Neural crest cell (in vitro differentiated cells): ENCODE measurements around the gene SIX2. TPM values are rescaled to one million over a fixed set of nuclear protein-coding genes. Genes with fewer than 3 reads are reported as not detected.

Experiments
- DNase-seq: peaks from one replicate; pipeline ENCODE4 v3.0.0; 2021; ENCODE audit warnings: low read depth, mixed read lengths, low spot score
- H3K27ac Mint-ChIP-seq: one replicate; pipeline ENCODE4 v1.8.0; 2021; ENCODE audit warnings: mild to moderate bottlenecking, mixed read lengths; ENCODE audit not compliant: unreplicated experiment
- H3K27me3 Mint-ChIP-seq: 2 replicates; pipeline ENCODE4 v1.8.0; 2021; ENCODE audit warnings: low read depth, mild to moderate bottlenecking, mixed read lengths
- H3K36me3 Mint-ChIP-seq: 2 replicates; pipeline ENCODE4 v1.8.0; 2021; ENCODE audit warnings: low read depth, mild to moderate bottlenecking, mixed read lengths
- H3K4me1 Mint-ChIP-seq: 2 replicates; pipeline ENCODE4 v1.8.0; 2021; ENCODE audit warnings: mixed read lengths
- H3K4me3 Mint-ChIP-seq: one replicate; pipeline ENCODE4 v1.8.0; 2021; ENCODE audit warnings: mild to moderate bottlenecking, mixed read lengths
- H3K9me3 Mint-ChIP-seq: 2 replicates; pipeline ENCODE4 v1.8.0; 2021; ENCODE audit warnings: mixed read lengths
- total RNA-seq: library from RNA; stranded (reverse); gene quantifications from 2 replicates; pipeline ENCODE4 v1.2.1, GENCODE V29; 2021
- TF ChIP-seq, protein P1 (sequence below): fragments of 200-600 bp; sonication (generic); conservative IDR thresholded peaks from 2 replicates; pipeline ENCODE4 v1.5.0; 2021; ENCODE audit warnings: antibody characterized with exemption, mild to moderate bottlenecking

SIX2 gene
- total RNA-seq, 1 donor from 2014 or later = 0.14 TPM

DNA sequence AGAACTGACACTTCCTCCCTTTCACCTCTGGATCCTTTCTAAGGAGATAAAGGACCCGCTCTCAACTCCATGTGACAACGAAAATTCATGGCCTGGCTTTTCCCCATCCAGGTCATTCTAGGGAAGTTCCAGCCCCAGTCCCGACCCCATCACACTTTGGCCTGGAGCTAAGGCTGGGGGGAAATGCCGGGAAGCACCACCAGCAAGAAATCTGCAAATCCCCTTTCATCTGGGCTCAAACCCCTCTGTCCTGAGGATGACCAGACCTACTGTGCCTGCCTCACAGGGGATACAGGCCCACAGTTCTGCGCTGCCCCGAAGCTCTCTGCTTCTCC lies 1.3 kb downstream of the SIX2 start:
- TF ChIP-seq, protein P1, sequence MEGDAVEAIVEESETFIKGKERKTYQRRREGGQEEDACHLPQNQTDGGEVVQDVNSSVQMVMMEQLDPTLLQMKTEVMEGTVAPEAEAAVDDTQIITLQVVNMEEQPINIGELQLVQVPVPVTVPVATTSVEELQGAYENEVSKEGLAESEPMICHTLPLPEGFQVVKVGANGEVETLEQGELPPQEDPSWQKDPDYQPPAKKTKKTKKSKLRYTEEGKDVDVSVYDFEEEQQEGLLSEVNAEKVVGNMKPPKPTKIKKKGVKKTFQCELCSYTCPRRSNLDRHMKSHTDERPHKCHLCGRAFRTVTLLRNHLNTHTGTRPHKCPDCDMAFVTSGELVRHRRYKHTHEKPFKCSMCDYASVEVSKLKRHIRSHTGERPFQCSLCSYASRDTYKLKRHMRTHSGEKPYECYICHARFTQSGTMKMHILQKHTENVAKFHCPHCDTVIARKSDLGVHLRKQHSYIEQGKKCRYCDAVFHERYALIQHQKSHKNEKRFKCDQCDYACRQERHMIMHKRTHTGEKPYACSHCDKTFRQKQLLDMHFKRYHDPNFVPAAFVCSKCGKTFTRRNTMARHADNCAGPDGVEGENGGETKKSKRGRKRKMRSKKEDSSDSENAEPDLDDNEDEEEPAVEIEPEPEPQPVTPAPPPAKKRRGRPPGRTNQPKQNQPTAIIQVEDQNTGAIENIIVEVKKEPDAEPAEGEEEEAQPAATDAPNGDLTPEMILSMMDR = no peak
- peaks cover 24% of the 10 kb centered on the region for H3K4me1 Mint-ChIP-seq
- no peaks in the 10 kb centered on the region for H3K36me3 Mint-ChIP-seq
- H3K9me3 Mint-ChIP-seq = no peaks in the 10 kb centered on the region
- DNase-seq = no peak
- H3K27ac Mint-ChIP-seq = no peak overlapping the region
- peaks cover 99% of the 10 kb centered on the region for H3K27me3 Mint-ChIP-seq
- H3K4me3 Mint-ChIP-seq = peak overlapping the region; percentile 70

- H3K27ac Mint-ChIP-seq = no peak overlapping the region
- peaks cover 23% of the 10 kb centered on the region for H3K4me1 Mint-ChIP-seq
- peaks cover 99% of the 10 kb centered on the region for H3K27me3 Mint-ChIP-seq
- TF ChIP-seq, protein P1 = no peak
- H3K36me3 Mint-ChIP-seq = no peaks in the 10 kb centered on the region
- no peaks in the 10 kb centered on the region for H3K9me3 Mint-ChIP-seq
- no peak for DNase-seq
- no peak overlapping the region for H3K4me3 Mint-ChIP-seq
These were observed 2.3 kb downstream of the SIX2 start for GRCh38 chr2:45006942-45007287.

DNA sequence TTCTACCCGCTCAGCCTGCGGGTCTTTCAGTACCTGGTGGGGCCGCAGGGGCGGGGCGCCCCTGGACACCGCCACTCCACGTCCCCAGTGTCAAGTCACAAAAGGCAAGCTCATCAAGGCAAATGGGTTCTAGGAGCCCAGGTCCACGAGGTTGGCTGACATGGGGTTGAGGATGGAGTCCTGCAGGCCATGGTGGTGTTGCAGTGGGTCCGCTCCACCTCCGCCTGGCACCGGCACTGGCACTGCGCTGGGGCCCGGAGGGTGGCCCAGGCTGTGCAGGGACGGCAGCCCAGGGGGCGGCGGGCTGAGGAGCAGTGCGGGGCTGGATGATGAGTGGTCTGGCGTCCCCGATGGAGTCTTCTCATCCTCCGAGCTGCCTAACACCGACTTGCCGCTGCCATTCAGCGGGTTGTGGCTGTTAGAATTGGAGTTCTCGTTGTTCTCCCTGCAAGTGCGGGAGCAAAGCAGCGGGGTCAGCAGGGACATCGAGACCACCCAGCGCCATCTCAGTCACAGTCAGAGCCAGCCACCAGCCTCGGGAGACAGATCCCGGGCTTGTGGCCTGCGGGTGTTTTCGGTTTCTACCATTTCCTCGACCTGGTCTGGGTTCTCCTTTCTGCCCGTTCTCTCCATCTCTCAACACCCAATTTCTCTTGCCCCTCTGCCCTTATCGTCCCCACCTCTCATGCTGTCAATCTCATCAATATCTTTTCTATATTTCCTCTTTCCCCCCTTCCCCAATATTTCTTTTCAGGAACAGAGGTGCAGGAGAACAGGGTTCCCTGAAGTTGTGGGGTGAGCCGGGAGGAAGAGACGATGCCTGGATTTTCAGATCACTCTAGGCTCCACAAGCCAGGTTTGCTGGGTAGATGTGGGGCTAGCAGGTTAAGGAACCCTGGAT lies 3.0 kb downstream of the SIX2 start:
- peaks cover 25% of the 10 kb centered on the region for H3K4me1 Mint-ChIP-seq
- no peak for DNase-seq
- no peak overlapping the region for H3K4me3 Mint-ChIP-seq
- H3K9me3 Mint-ChIP-seq = no peaks in the 10 kb centered on the region
- no peak overlapping the region for H3K27ac Mint-ChIP-seq
- TF ChIP-seq, protein P1 = no peak
- H3K36me3 Mint-ChIP-seq = no peaks in the 10 kb centered on the region
- H3K27me3 Mint-ChIP-seq = peaks cover 99% of the 10 kb centered on the region

- H3K9me3 Mint-ChIP-seq = no peaks in the 10 kb centered on the region
- H3K27me3 Mint-ChIP-seq = peaks cover 99% of the 10 kb centered on the region
- H3K4me3 Mint-ChIP-seq = no peak overlapping the region
- DNase-seq = no peak
- H3K27ac Mint-ChIP-seq = no peak overlapping the region
- H3K4me1 Mint-ChIP-seq = peaks cover 32% of the 10 kb centered on the region
- no peaks in the 10 kb centered on the region for H3K36me3 Mint-ChIP-seq
- TF ChIP-seq, protein P1 = no peak
These were observed 3.8 kb downstream of the SIX2 start for GRCh38 chr2:45005261-45006002.

DNA sequence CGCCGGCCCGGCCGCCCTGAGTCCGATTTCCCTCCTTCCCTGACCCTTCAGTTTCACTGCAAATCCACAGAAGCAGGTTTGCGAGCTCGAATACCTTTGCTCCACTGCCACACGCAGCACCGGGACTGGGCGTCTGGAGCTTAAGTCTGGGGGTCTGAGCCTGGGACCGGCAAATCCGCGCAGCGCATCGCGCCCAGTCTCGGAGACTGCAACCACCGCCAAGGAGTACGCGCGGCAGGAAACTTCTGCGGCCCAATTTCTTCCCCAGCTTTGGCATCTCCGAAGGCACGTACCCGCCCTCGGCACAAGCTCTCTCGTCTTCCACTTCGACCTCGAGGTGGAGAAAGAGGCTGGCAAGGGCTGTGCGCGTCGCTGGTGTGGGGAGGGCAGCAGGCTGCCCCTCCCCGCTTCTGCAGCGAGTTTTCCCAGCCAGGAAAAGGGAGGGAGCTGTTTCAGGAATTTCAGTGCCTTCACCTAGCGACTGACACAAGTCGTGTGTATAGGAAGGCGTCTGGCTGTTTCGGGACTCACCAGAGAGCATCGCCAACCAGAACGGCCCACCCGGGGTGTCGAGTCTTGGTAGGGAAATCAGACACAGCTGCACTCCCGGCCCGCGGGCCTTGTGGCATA lies 4.6 kb downstream of the SIX2 start:
- H3K27ac Mint-ChIP-seq = no peak overlapping the region
- H3K4me1 Mint-ChIP-seq = peaks cover 28% of the 10 kb centered on the region
- TF ChIP-seq, protein P1 = no peak
- DNase-seq = no peak
- no peaks in the 10 kb centered on the region for H3K36me3 Mint-ChIP-seq
- H3K27me3 Mint-ChIP-seq = peaks cover 99% of the 10 kb centered on the region
- H3K9me3 Mint-ChIP-seq = no peaks in the 10 kb centered on the region
- H3K4me3 Mint-ChIP-seq = no peak overlapping the region
